ENCODE data around the gene TGM2.

TGM2 gene

GRCh38 chr20:38192323-38192885 lies 27.3 kb upstream of the TGM2 start:
- Histone ChIP-seq H3K4me2 (ENCODE audit: low read depth, low read length) (no peak overlapping the region), H3K4me1 (ENCODE audit: low read length) (no peaks in the 10 kb centered on the region)
- TF ChIP-seq CTCF (IDR thresholded peaks at IDR 0.05; ENCODE audit: low read length) (no peak), EZH2phosphoT487 (IDR thresholded peaks at IDR 0.05; ENCODE audit: low read length) (no peak)

GRCh38 chr20:38191654-38192053 lies 26.6 kb upstream of the TGM2 start:
- Histone ChIP-seq H3K4me1 (ENCODE audit: low read length) (no peaks in the 10 kb centered on the region), H3K4me2 (ENCODE audit: low read depth, low read length) (no peak overlapping the region), H3K4me3 (ENCODE audit: low read length) (no peak overlapping the region), H3F3A (ENCODE audit: insufficient read depth, low read length) (no peaks in the 10 kb centered on the region), H3K9me3 (replicated peaks; ENCODE audit: insufficient read depth, low read length) (no peaks in the 10 kb centered on the region), H2AFZ (ENCODE audit: low read length) (no peak overlapping the region), H3K36me3 (replicated peaks; ENCODE audit: insufficient read depth, low read length) (no peaks in the 10 kb centered on the region), H3K79me2 (ENCODE audit: low read length) (no peaks in the 10 kb centered on the region), H3K9me2 (replicated peaks; ENCODE audit: insufficient read depth, low read length) (no peaks in the 10 kb centered on the region), H3K27me3 (replicated peaks; ENCODE audit: insufficient read depth, low read length) (no peaks in the 10 kb centered on the region), H3K9ac (ENCODE audit: low read length) (no peak overlapping the region), H4K20me1 (ENCODE audit: insufficient read depth, low read length) (no peaks in the 10 kb centered on the region), H3K27ac (ENCODE audit: low read length) (no peak overlapping the region)
- no peak for DNase-seq
- TF ChIP-seq EZH2 (optimal IDR thresholded peaks at IDR 0.05; ENCODE audit: low read depth, low read length) (no peak), EZH2phosphoT487 (IDR thresholded peaks at IDR 0.05; ENCODE audit: low read length) (no peak), CTCF (IDR thresholded peaks at IDR 0.05; ENCODE audit: low read length) (no peak)

More at GRCh38 chr20:38192323-38192885, 27.3 kb upstream of the TGM2 start:
- no peak overlapping the region for H3K4me3 ChIP-seq (ENCODE audit: low read length)
- no peaks in the 10 kb centered on the region for H3K27me3 ChIP-seq (replicated peaks; ENCODE audit: insufficient read depth, low read length)
- H2AFZ ChIP-seq (ENCODE audit: low read length): no peak overlapping the region
- H3K9me3 ChIP-seq (replicated peaks; ENCODE audit: insufficient read depth, low read length): no peaks in the 10 kb centered on the region
- H4K20me1 ChIP-seq (ENCODE audit: insufficient read depth, low read length): no peaks in the 10 kb centered on the region
- H3F3A ChIP-seq (ENCODE audit: insufficient read depth, low read length): no peaks in the 10 kb centered on the region
- no peak overlapping the region for H3K27ac ChIP-seq (ENCODE audit: low read length)
- H3K9ac ChIP-seq (ENCODE audit: low read length): no peak overlapping the region
- no peaks in the 10 kb centered on the region for H3K9me2 ChIP-seq (replicated peaks; ENCODE audit: insufficient read depth, low read length)
- H3K36me3 ChIP-seq (replicated peaks; ENCODE audit: insufficient read depth, low read length): no peaks in the 10 kb centered on the region
- no peaks in the 10 kb centered on the region for H3K79me2 ChIP-seq (ENCODE audit: low read length)
- no peak for DNase-seq

- H3K9me2 ChIP-seq (replicated peaks; ENCODE audit: insufficient read depth, low read length): no peaks in the 10 kb centered on the region
- H3F3A ChIP-seq (ENCODE audit: insufficient read depth, low read length): no peaks in the 10 kb centered on the region
- no peaks in the 10 kb centered on the region for H4K20me1 ChIP-seq (ENCODE audit: insufficient read depth, low read length)
- H3K79me2 ChIP-seq (ENCODE audit: low read length): no peaks in the 10 kb centered on the region
- no peak overlapping the region for H2AFZ ChIP-seq (ENCODE audit: low read length)
- H3K27ac ChIP-seq (ENCODE audit: low read length): no peak overlapping the region
- DNase-seq: no peak
- no peaks in the 10 kb centered on the region for H3K36me3 ChIP-seq (replicated peaks; ENCODE audit: insufficient read depth, low read length)
- H3K9ac ChIP-seq (ENCODE audit: low read length): no peak overlapping the region
- no peak overlapping the region for H3K4me3 ChIP-seq (ENCODE audit: low read length)
- no peak overlapping the region for H3K4me2 ChIP-seq (ENCODE audit: low read depth, low read length)
- H3K4me1 ChIP-seq (ENCODE audit: low read length): no peaks in the 10 kb centered on the region
- no peak for TF ChIP-seq EZH2phosphoT487 (IDR thresholded peaks at IDR 0.05; ENCODE audit: low read length)
- TF ChIP-seq EZH2 (optimal IDR thresholded peaks at IDR 0.05; ENCODE audit: low read depth, low read length): no peak
- no peak for TF ChIP-seq CTCF (IDR thresholded peaks at IDR 0.05; ENCODE audit: low read length)
- no peaks in the 10 kb centered on the region for H3K9me3 ChIP-seq (replicated peaks; ENCODE audit: insufficient read depth, low read length)
- no peaks in the 10 kb centered on the region for H3K27me3 ChIP-seq (replicated peaks; ENCODE audit: insufficient read depth, low read length)
Measured at GRCh38 chr20:38190936-38191371, 25.9 kb upstream of the TGM2 start.
